ENCODE measurements around the gene METRN. TPM values are rescaled to one million over a fixed set of nuclear protein-coding genes. Genes with fewer than 3 reads are reported as not detected.

Gene METRN
- polyA plus RNA-seq, 2 of the 4 experiments (the other 2 are of a cell fraction), result 41.0 to 82.2 TPM

DNA sequence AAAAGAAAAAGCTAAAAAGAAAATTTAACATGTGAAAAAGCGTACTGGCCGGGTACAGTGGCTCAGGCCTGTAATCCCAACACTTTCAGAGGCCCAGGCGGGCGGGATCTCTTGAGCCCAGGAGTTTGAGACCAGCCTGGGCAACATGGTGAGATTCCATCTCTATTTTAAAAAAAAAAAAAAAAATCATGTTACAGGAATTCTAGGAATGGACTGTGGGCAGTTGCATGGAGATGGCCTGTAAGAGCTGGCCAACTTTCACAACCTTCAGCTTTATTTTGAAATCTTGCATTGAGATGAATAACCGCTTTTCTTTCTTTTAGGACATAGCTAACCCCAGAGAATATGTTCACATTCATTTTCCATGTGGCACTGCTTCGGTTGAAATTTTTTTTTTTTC lies 34.1 kb downstream of the METRN start:
- CTCF ChIA-PET, result interaction anchor here (0.6 to 6.0 kb wide), 12 partner anchors 8 to 1733 kb away, joined by 3 to 63 read pairs (median 5); partner anchors contain the start of genes CIAO3 and MSLN
- no peak for TF ChIP-seq TFCP2L1 (CRISPR knock-in tag; IDR thresholded peaks at IDR 0.05)
- TF ChIP-seq, protein P1, sequence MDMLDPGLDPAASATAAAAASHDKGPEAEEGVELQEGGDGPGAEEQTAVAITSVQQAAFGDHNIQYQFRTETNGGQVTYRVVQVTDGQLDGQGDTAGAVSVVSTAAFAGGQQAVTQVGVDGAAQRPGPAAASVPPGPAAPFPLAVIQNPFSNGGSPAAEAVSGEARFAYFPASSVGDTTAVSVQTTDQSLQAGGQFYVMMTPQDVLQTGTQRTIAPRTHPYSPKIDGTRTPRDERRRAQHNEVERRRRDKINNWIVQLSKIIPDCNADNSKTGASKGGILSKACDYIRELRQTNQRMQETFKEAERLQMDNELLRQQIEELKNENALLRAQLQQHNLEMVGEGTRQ (IDR thresholded peaks at IDR 0.05), result no peak
- TF ChIP-seq MAFK (IDR thresholded peaks at IDR 0.05; ENCODE audit: partially characterized antibody), result no peak
- no peak for TF ChIP-seq CBX2 (IDR thresholded peaks at IDR 0.05; ENCODE audit: borderline replicate concordance, low read depth)
- TF ChIP-seq RCOR1 (IDR thresholded peaks at IDR 0.05; ENCODE audit: low read depth, low read length), result no peak
- no peak for TF ChIP-seq NR3C1 (IDR thresholded peaks at IDR 0.05)
- FAIRE-seq, result no peak

DNA sequence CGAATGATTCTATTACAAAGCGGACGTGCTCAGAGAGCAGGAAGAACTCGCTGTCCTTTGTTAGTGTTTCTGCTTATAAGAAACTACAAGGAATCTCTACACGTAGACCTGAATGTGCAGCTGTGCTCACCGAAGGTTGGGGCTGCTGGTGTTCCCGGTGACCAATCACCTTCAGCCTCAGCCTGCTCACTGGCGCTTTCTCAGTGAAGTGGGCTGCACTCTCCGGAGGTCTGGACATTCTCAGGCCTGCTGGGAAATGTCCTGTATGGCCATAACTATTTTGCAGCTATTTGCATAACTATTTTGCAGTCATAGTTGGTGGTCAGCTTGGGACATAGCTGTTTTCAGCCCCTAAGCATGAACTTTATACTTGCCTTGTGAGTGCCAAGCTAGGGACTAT lies 35.6 kb downstream of the METRN start:
- POLR2A ChIA-PET, result interaction anchor here (1.1 kb wide), 1 partner anchor 9 kb away, joined by 3 read pairs; the partner anchor contains the start of gene CIAO3

More for the DNA sequence above, 34.1 kb downstream of the METRN start:
- H3K4me2 ChIP-seq, result no peak overlapping the region
- no peaks in the 10 kb centered on the region for H3K4me1 ChIP-seq
- H3K4me3 ChIP-seq, result no peak overlapping the region
- no peaks in the 10 kb centered on the region for H3K9me3 ChIP-seq
- WGBS (ENCODE audit: missing lambda C conversion rate), result 80% methylated on average over 6 of the region's 6 CpGs
- POLR2A ChIA-PET, result interaction anchor here (0.7 to 1.0 kb wide), 3 partner anchors 15 to 39 kb away, joined by 3 to 4 read pairs (median 3); partner anchors contain the start of genes ANTKMT, CHTF18 and RPUSD1
- DNase-seq (ENCODE audit: low read depth in 1 of 2, low spot score in 1 of 2) (no peak), ATAC-seq (peak in 1 of 2 experiments; percentile 35; a peak in 2 of 6 replicates)
- H3K27ac ChIP-seq, result no peak overlapping the region

More for the DNA sequence above, 35.6 kb downstream of the METRN start:
- H3K4me3 ChIP-seq, result no peak overlapping the region
- H3K4me1 ChIP-seq, result no peaks in the 10 kb centered on the region
- no peak overlapping the region for H3K4me2 ChIP-seq
- DNase-seq (ENCODE audit: low read depth in 1 of 2, low spot score in 1 of 2), result no peak
- H3K9me3 ChIP-seq, result no peaks in the 10 kb centered on the region
- no peak; a peak in 1 of 6 replicates for ATAC-seq
- CTCF ChIA-PET, result interaction anchor here (0.9 to 6.0 kb wide), 7 partner anchors 10 to 46 kb away, joined by 3 to 63 read pairs (median 6); partner anchors contain the start of genes CIAO3 and MSLN
- FAIRE-seq, result no peak
- WGBS (ENCODE audit: missing lambda C conversion rate), result 83% methylated on average over 9 of the region's 9 CpGs
- H3K27ac ChIP-seq, result no peak overlapping the region
- TF ChIP-seq NFE2L2 (conservative IDR thresholded peaks at IDR 0.05; ENCODE audit: low read length) (no peak), EHMT2 (IDR thresholded peaks at IDR 0.05; ENCODE audit: low read depth) (no peak), RNF2 (IDR thresholded peaks at IDR 0.05; ENCODE audit: borderline replicate concordance, low read depth) (no peak), RCOR1 (IDR thresholded peaks at IDR 0.05; ENCODE audit: low read depth, low read length) (no peak), TP53 (CRISPR knock-in tag; IDR thresholded peaks at IDR 0.05) (no peak), FOXS1 (CRISPR knock-in tag; IDR thresholded peaks at IDR 0.05) (no peak), SMC3 (IDR thresholded peaks at IDR 0.05) (no peak), CHD4 (IDR thresholded peaks at IDR 0.05; ENCODE audit: borderline replicate concordance) (no peak), ZFP36 (IDR thresholded peaks at IDR 0.05; ENCODE audit: borderline replicate concordance, partially characterized antibody) (no peak), CBX2 (IDR thresholded peaks at IDR 0.05; ENCODE audit: borderline replicate concordance, low read depth) (no peak), KDM1A (IDR thresholded peaks at IDR 0.05; ENCODE audit: low read depth) (no peak), HOXB5 (CRISPR knock-in tag; IDR thresholded peaks at IDR 0.05) (no peak), KDM5A (IDR thresholded peaks at IDR 0.05) (no peak)
- TF ChIP-seq, protein P1 (IDR thresholded peaks at IDR 0.05), result no peak
- TF ChIP-seq, protein P2, sequence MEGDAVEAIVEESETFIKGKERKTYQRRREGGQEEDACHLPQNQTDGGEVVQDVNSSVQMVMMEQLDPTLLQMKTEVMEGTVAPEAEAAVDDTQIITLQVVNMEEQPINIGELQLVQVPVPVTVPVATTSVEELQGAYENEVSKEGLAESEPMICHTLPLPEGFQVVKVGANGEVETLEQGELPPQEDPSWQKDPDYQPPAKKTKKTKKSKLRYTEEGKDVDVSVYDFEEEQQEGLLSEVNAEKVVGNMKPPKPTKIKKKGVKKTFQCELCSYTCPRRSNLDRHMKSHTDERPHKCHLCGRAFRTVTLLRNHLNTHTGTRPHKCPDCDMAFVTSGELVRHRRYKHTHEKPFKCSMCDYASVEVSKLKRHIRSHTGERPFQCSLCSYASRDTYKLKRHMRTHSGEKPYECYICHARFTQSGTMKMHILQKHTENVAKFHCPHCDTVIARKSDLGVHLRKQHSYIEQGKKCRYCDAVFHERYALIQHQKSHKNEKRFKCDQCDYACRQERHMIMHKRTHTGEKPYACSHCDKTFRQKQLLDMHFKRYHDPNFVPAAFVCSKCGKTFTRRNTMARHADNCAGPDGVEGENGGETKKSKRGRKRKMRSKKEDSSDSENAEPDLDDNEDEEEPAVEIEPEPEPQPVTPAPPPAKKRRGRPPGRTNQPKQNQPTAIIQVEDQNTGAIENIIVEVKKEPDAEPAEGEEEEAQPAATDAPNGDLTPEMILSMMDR (IDR thresholded peaks at IDR 0.05), result no peak
- TF ChIP-seq, protein P3, sequence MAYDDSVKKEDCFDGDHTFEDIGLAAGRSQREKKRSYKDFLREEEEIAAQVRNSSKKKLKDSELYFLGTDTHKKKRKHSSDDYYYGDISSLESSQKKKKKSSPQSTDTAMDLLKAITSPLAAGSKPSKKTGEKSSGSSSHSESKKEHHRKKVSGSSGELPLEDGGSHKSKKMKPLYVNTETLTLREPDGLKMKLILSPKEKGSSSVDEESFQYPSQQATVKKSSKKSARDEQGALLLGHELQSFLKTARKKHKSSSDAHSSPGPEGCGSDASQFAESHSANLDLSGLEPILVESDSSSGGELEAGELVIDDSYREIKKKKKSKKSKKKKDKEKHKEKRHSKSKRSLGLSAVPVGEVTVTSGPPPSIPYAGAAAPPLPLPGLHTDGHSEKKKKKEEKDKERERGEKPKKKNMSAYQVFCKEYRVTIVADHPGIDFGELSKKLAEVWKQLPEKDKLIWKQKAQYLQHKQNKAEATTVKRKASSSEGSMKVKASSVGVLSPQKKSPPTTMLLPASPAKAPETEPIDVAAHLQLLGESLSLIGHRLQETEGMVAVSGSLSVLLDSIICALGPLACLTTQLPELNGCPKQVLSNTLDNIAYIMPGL (CRISPR knock-in tag; IDR thresholded peaks at IDR 0.05; ENCODE audit: borderline replicate concordance), result no peak
- TF ChIP-seq, protein P4, sequence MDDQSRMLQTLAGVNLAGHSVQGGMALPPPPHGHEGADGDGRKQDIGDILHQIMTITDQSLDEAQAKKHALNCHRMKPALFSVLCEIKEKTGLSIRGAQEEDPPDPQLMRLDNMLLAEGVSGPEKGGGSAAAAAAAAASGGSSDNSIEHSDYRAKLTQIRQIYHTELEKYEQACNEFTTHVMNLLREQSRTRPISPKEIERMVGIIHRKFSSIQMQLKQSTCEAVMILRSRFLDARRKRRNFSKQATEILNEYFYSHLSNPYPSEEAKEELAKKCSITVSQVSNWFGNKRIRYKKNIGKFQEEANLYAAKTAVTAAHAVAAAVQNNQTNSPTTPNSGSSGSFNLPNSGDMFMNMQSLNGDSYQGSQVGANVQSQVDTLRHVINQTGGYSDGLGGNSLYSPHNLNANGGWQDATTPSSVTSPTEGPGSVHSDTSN (IDR thresholded peaks at IDR 0.05), result no peak
- TF ChIP-seq, protein P5, sequence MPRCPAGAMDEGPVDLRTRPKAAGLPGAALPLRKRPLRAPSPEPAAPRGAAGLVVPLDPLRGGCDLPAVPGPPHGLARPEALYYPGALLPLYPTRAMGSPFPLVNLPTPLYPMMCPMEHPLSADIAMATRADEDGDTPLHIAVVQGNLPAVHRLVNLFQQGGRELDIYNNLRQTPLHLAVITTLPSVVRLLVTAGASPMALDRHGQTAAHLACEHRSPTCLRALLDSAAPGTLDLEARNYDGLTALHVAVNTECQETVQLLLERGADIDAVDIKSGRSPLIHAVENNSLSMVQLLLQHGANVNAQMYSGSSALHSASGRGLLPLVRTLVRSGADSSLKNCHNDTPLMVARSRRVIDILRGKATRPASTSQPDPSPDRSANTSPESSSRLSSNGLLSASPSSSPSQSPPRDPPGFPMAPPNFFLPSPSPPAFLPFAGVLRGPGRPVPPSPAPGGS (IDR thresholded peaks at IDR 0.05), result no peak
